IMR-90 (cell line): ENCODE data around the gene ERBB4. TPM values are rescaled to one million over a fixed set of nuclear protein-coding genes. Genes with fewer than 3 reads are reported as not detected.

Source experiments
- ATAC-seq: fragments of 200-7000 bp; cut with Tn5 transposase; 2 replicates; pipeline ENCODE4 v1.9.1; 2020; ENCODE audit warnings: low read depth, mild to moderate bottlenecking, moderate library complexity
- BruUV-seq: library from RNA; stranded (reverse); fragments of 400-500 nt; replicated peaks from 2 replicates; lab custom pipeline; 2021; lab: Mats Ljungman, UMichigan
- CTCF ChIA-PET: fragments of 300-600 bp; formaldehyde crosslinking; extraction: SDS; loops from one replicate; lab custom pipeline; 2021; ENCODE audit warnings: antibody characterized with exemption; lab: Yijun Ruan, JAX
- POLR2A ChIA-PET: fragments of 300-600 bp; sonication (Branson Sonifier 250); formaldehyde crosslinking; loops from one replicate; lab custom pipeline; 2022; ENCODE audit warnings: antibody characterized with exemption; ENCODE audit not compliant: unreplicated experiment; lab: Charles Lee
- DNase-seq: peaks from one replicate; pipeline ENCODE4 v3.0.0; 2013
- H2AFZ ChIP-seq: replicated peaks from 2 replicates; pipeline ENCODE3; 2013; ENCODE audit warnings: low read length, mild to moderate bottlenecking; ENCODE audit not compliant: poor library complexity
- H2AK5ac ChIP-seq: 2 replicates; pipeline ENCODE4 v1.6.1; 2013; ENCODE audit warnings: low read depth, low read length, inconsistent platforms
- H2AK9ac ChIP-seq: replicated peaks from 2 replicates; pipeline ENCODE3; 2013; ENCODE audit warnings: mild to moderate bottlenecking, low read depth, low read length, moderate library complexity; ENCODE audit not compliant: poor library complexity
- H2BK120ac ChIP-seq: 2 replicates; pipeline ENCODE4 v1.6.1; 2013; ENCODE audit warnings: low read depth, low read length, inconsistent platforms
- H2BK15ac ChIP-seq: 3 replicates; pipeline ENCODE4 v1.6.1; 2013; ENCODE audit warnings: low read depth, low read length, inconsistent platforms
- H2BK20ac ChIP-seq: 2 replicates; pipeline ENCODE4 v1.6.1; 2013; ENCODE audit warnings: low read depth, mild to moderate bottlenecking, inconsistent platforms, low read length, moderate library complexity
- H2BK5ac ChIP-seq: 2 replicates; pipeline ENCODE4 v1.6.1; 2013; ENCODE audit warnings: mild to moderate bottlenecking, low read depth, low read length, inconsistent platforms; ENCODE audit not compliant: poor library complexity, severe bottlenecking
- H3K14ac ChIP-seq: replicated peaks from 2 replicates; pipeline ENCODE4 v1.6.1; 2013; ENCODE audit warnings: low read depth, low read length, inconsistent platforms
- H3K18ac ChIP-seq: 2 replicates; pipeline ENCODE4 v1.6.1; 2013; ENCODE audit warnings: low read depth, low read length, control low read depth
- H3K23ac ChIP-seq: 2 replicates; pipeline ENCODE4 v1.6.1; 2013; ENCODE audit warnings: low read depth, low read length, inconsistent platforms
- H3K27ac ChIP-seq: 2 replicates; pipeline ENCODE4 v1.5.1; 2013; ENCODE audit warnings: mild to moderate bottlenecking, control low read depth, low read length; ENCODE audit not compliant: insufficient read depth
- H3K27me3 ChIP-seq: 2 replicates; pipeline ENCODE4 v1.6.1; 2013; ENCODE audit warnings: low read length; ENCODE audit not compliant: control insufficient read depth, insufficient read depth
- H3K36me3 ChIP-seq: 2 replicates; pipeline ENCODE4 v1.6.1; 2013; ENCODE audit warnings: low read length, mixed read lengths; ENCODE audit not compliant: control insufficient read depth, insufficient read depth
- H3K4ac ChIP-seq: 2 replicates; pipeline ENCODE4 v1.6.1; 2013; ENCODE audit warnings: low read depth, low read length, inconsistent platforms
- H3K4me1 ChIP-seq: 2 replicates; pipeline ENCODE4 v1.6.1; 2013; ENCODE audit warnings: low read length, mixed read lengths; ENCODE audit not compliant: control insufficient read depth, insufficient read depth
- H3K4me2 ChIP-seq: 2 replicates; pipeline ENCODE4 v1.6.1; 2013; ENCODE audit warnings: low read depth, mild to moderate bottlenecking, control low read depth, low read length, moderate library complexity
- H3K4me3 ChIP-seq: 2 replicates; pipeline ENCODE4 v1.5.1; 2013; ENCODE audit warnings: low read depth, mild to moderate bottlenecking, control low read depth, low read length, moderate library complexity; ENCODE audit not compliant: insufficient read depth
- H3K56ac ChIP-seq: 2 replicates; pipeline ENCODE4 v1.6.1; 2013; ENCODE audit warnings: low read length, inconsistent platforms; ENCODE audit not compliant: insufficient read depth; ENCODE audit errors: extremely low read depth
- H3K79me1 ChIP-seq, 2 experiments: 2 replicates each; pipeline ENCODE4 v1.6.1; 2013; ENCODE audit warnings: low read length in 2 of 2, inconsistent platforms in 1 of 2, low read depth in 1 of 2
- H3K9ac ChIP-seq: 2 replicates; pipeline ENCODE4 v1.6.1; 2013; ENCODE audit warnings: low read depth, low read length, control low read depth
- H3K9me1 ChIP-seq: 2 replicates; pipeline ENCODE4 v1.6.1; 2013; ENCODE audit warnings: low read length, inconsistent platforms; ENCODE audit not compliant: insufficient read depth
- H3K9me3 ChIP-seq: 2 replicates; pipeline ENCODE4 v1.6.1; 2013; ENCODE audit warnings: low read length; ENCODE audit not compliant: control insufficient read depth, insufficient read depth
- H4K20me1 ChIP-seq: 2 replicates; pipeline ENCODE4 v1.6.1; 2013; ENCODE audit warnings: low read length, inconsistent platforms; ENCODE audit not compliant: insufficient read depth
- H4K5ac ChIP-seq: 2 replicates; pipeline ENCODE4 v1.6.1; 2013; ENCODE audit warnings: mild to moderate bottlenecking, low read depth, low read length, control low read depth
- H4K8ac ChIP-seq, 2 experiments: 2 replicates each; pipeline ENCODE4 v1.6.1; 2013; ENCODE audit warnings: low read depth in 2 of 2, low read length in 2 of 2, control low read depth in 1 of 2, inconsistent platforms in 1 of 2
- H4K91ac ChIP-seq: 2 replicates; pipeline ENCODE4 v1.6.1; 2013; ENCODE audit warnings: low read depth, low read length, inconsistent platforms; ENCODE audit not compliant: insufficient read depth
- CHD1 ChIP-seq: IDR thresholded peaks from 2 replicates; pipeline ENCODE4 v1.6.1; 2012; ENCODE audit warnings: low read depth, low read length, improper control_type of control experiment
- MAFK ChIP-seq: IDR thresholded peaks from 2 replicates; pipeline ENCODE4 v1.6.1; 2012; ENCODE audit warnings: low read depth, low read length, improper control_type of control experiment
- MAZ ChIP-seq: IDR thresholded peaks from 2 replicates; pipeline ENCODE4 v1.6.1; 2012; ENCODE audit warnings: low read depth, mild to moderate bottlenecking, low read length, improper control_type of control experiment, moderate library complexity, borderline replicate concordance
- NFE2L2 ChIP-seq: fragments of 150-350 bp; IDR thresholded peaks from 2 replicates; pipeline ENCODE4 v1.6.1; 2016; ENCODE audit warnings: low read depth, mild to moderate bottlenecking, low read length
- POLR2A ChIP-seq: IDR thresholded peaks from 2 replicates; pipeline ENCODE4 v1.6.1; 2012; ENCODE audit warnings: mild to moderate bottlenecking, low read depth, low read length
- RFX5 ChIP-seq: IDR thresholded peaks from 2 replicates; pipeline ENCODE4 v1.8.0; 2012; ENCODE audit warnings: low read depth, mild to moderate bottlenecking, low read length, moderate library complexity
- WGBS, 2 experiments: methylation state at CpG; one replicate each; pipeline versions ENCODE4 v1.1.5 to v1.1.7; 2013; ENCODE audit warnings: missing lambda C conversion rate in 2 of 2; ENCODE audit not compliant: insufficient read length in 1 of 2; ENCODE audit errors: extremely low coverage in 2 of 2; 5-methylcytosine and 5-hydroxymethylcytosine counted together
- dilution Hi-C: fragments of 300-500 bp; cut with HindIII; formaldehyde crosslinking; loops from one replicate; pipeline ENCODE4 v1.14.3; 2018; ENCODE audit warnings: low sequenced_read_pairs; ENCODE audit not compliant: unreplicated experiment
- in situ Hi-C: fragments of 300-500 bp; cut with MboI; formaldehyde crosslinking; loops from 3 replicates; pipeline ENCODE4 v1.14.3; 2019; ENCODE audit warnings: low sequenced_read_pairs, inconsistent platforms, mixed read lengths
- intact Hi-C: fragments of 100-400 bp; cut with micrococcal nuclease; formaldehyde crosslinking; loops from 2 replicates; pipeline ENCODE4 v1.10.0; 2022
- polyA plus RNA-seq, 3 experiments: library from polyadenylated mRNA; depleted of rRNA; stranded (reverse); fragments of >200 nt; gene quantifications; 2 replicates each; pipeline ENCODE4 v1.2.3, GENCODE V29; 2012; ENCODE audit warnings: low replicate concordance in 1 of 3
- total RNA-seq: library from RNA; depleted of rRNA; stranded (reverse); fragments of >200 nt; gene quantifications from 2 replicates; pipeline ENCODE4 v1.2.3, GENCODE V29; 2012
- TF ChIP-seq, protein P1 (sequence below): fragments of 150-350 bp; IDR thresholded peaks from 2 replicates; pipeline ENCODE4 v1.6.1; 2016; ENCODE audit warnings: low read depth, mild to moderate bottlenecking, low read length, moderate library complexity, borderline replicate concordance

ERBB4 gene
- total and polyA plus RNA-seq, 2 of the 4 experiments (the other 2 are of a cell fraction), result not detected

DNA sequence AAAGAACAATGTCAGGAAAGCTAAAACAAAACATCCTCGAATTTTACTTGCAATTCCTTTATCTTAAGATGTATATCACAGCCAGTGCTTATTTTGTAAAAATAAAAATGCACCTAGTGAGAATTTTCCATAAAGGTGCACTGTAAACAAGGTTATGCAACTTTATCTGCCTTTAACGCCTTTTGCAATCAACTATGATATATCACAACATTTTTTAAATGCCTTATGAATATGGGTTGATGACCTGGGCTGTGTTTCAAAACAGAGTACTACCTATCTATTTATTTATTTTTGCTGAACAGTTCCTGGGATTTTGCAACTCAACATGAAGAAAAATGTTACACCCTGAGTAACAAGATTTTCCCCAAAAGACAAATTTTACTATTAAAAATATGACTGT is 1112.4 kb downstream of the ERBB4 start:
- Histone ChIP-seq H3K56ac (no peak overlapping the region), H3K4me3 (no peak overlapping the region), H3K27me3 (no peaks in the 10 kb centered on the region), H3K27ac (no peak overlapping the region), H3K14ac (no peak overlapping the region), H3K18ac (no peak overlapping the region), H2BK15ac (no peak overlapping the region), H3K79me1 (no peaks in the 10 kb centered on the region), H2BK20ac (no peak overlapping the region), H3K36me3 (no peaks in the 10 kb centered on the region), H3K9me3 (peaks cover 5% of the 10 kb centered on the region; the same call in 1 of the 2 replicates), H3K9ac (no peak overlapping the region), H2AK9ac (no peak overlapping the region), H2AK5ac (no peak overlapping the region), H2BK5ac (no peak overlapping the region), H3K4me2 (no peak overlapping the region), H4K91ac (no peak overlapping the region), H3K23ac (no peak overlapping the region), H3K9me1 (no peaks in the 10 kb centered on the region), H3K4me1 (no peaks in the 10 kb centered on the region), H4K5ac (no peak overlapping the region), H4K20me1 (no peaks in the 10 kb centered on the region), H2AFZ (no peak overlapping the region), H3K4ac (no peak overlapping the region), H2BK120ac (no peak overlapping the region), H4K8ac (no peak overlapping the region)
- intact Hi-C loops (no loop called here), dilution Hi-C loops (no loop called here), in situ Hi-C loops (no loop called here)
- no CpG with 5 or more reads among the region's 2 CpGs for WGBS, 2 experiments
- CTCF ChIA-PET, result no interaction called here
- ATAC-seq (no peak), DNase-seq (no peak)
- POLR2A ChIA-PET, result no interaction called here
- no peak for TF ChIP-seq NFE2L2
- no peak for TF ChIP-seq CHD1
- TF ChIP-seq MAFK, result no peak
- TF ChIP-seq RFX5, result no peak
- no peak for TF ChIP-seq MAZ
- TF ChIP-seq, protein P1, sequence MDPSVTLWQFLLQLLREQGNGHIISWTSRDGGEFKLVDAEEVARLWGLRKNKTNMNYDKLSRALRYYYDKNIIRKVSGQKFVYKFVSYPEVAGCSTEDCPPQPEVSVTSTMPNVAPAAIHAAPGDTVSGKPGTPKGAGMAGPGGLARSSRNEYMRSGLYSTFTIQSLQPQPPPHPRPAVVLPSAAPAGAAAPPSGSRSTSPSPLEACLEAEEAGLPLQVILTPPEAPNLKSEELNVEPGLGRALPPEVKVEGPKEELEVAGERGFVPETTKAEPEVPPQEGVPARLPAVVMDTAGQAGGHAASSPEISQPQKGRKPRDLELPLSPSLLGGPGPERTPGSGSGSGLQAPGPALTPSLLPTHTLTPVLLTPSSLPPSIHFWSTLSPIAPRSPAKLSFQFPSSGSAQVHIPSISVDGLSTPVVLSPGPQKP, result no peak
- TF ChIP-seq POLR2A, result no peak
- no TSS peak for BruUV-seq
